ENCODE results near the gene HECW1.

DNA sequence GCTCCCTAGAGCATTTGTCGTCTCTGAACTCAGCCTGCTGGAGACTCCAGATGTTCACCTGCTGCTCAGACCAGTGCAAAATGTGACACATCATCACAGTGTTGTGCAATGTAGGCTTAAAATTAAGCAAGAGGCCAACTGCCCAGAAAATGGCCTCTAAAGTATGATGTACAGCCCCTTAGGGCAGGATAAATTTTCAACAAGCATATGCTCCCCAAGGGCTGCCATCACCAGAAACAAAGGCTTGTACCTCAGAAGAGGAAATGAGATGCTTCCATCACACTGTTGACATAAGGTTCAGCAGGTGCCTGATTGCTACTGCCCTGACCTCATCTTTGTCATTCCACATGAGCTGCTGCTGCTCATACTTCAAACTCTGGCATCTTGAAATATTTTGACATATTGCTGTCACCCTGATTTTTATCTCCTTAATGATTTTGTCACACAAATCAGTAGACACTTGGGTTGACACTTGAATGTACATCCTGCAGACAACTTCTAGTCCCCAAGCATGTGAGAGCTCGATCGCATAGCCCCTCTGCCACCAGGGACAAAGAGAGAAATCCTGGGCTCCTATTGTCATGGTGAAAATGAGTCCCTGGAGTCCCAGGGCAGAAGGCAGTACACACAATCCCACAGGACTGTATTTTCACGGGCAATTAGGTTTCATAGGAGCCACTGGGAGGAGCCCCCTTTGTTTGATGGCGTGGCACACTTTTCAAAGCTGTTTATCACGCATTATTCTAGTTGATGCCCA, 250.8 kb downstream of the HECW1 start:
- TF ChIP-seq EZH2 (IDR thresholded peaks at IDR 0.05; ENCODE audit: borderline replicate concordance, low read length), result no peak
- TF ChIP-seq, protein P1, sequence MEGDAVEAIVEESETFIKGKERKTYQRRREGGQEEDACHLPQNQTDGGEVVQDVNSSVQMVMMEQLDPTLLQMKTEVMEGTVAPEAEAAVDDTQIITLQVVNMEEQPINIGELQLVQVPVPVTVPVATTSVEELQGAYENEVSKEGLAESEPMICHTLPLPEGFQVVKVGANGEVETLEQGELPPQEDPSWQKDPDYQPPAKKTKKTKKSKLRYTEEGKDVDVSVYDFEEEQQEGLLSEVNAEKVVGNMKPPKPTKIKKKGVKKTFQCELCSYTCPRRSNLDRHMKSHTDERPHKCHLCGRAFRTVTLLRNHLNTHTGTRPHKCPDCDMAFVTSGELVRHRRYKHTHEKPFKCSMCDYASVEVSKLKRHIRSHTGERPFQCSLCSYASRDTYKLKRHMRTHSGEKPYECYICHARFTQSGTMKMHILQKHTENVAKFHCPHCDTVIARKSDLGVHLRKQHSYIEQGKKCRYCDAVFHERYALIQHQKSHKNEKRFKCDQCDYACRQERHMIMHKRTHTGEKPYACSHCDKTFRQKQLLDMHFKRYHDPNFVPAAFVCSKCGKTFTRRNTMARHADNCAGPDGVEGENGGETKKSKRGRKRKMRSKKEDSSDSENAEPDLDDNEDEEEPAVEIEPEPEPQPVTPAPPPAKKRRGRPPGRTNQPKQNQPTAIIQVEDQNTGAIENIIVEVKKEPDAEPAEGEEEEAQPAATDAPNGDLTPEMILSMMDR (conservative IDR thresholded peaks at IDR 0.05 in 1 of 2, IDR thresholded peaks at IDR 0.05 in 1 of 2; ENCODE audit: extremely low read depth in 1 of 2, insufficient read depth in 1 of 2, low read depth in 1 of 2, low read length in 2 of 2), result no peak

Measured in mammary epithelial cell (primary cell).